ENCODE data around the gene TPCN1.

TPCN1 gene

GRCh38 chr12:113299619-113300237 lies 78.5 kb downstream of the TPCN1 start:
- in situ Hi-C loops (cut with MboI; ENCODE audit: low sequenced_read_pairs), result no loop called here

DNA sequence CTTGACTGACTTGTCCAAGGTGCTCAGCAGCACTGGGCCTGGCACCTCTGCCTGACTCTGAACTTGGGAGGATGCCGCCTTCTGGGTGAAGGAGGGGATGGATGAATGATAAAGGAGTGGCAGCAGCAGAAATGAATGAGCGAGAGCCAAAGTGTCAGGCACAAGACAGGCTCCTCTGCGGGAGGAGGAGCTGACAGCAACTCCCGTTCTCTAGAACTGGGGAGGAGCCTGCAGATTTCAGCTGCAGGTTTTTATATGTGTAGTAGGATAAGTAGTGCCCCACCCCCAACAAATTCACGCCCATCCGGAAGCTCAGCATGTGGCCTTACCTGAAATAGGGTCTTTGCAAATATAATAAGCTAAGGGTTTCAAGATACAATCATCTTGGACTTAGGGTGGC lies 80.5 kb downstream of the TPCN1 start:
- in situ Hi-C loops (cut with MboI; ENCODE audit: low sequenced_read_pairs), result no loop called here

GRCh38 chr12:113302466-113302865 lies 81.2 kb downstream of the TPCN1 start:
- in situ Hi-C loops (cut with MboI; ENCODE audit: low sequenced_read_pairs), result no loop called here

- in situ Hi-C loops (cut with MboI; ENCODE audit: low sequenced_read_pairs), result no loop called here
These were observed 81.8 kb downstream of the TPCN1 start for GRCh38 chr12:113302886-113303640.

DNA sequence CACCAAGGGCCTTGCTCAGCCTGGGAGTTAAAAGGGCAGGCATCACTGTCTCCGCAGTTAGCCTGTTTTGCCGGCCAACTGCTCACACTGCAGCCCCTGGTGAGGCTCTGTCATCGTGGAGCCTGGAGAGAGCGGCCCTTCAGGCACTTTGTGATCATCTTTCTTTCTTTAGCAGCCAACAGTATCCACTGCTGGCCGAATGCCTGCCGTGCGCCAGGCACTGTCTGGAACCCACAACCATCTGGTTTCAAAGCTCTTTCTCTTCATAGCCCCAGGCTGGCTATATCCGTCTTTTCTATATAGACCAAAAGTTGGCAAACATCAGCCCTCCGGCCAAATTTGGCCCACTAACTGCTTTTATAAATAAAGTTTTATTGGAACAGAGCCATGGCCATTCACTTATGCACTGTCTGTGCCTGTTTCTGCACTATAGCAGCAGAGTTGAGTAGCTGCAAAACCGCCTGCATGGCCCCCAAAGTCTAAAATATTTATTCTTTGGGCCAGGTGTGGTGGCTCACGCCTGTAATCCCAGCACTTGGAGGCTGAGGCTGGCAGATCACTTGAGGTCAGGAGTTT lies 84.1 kb downstream of the TPCN1 start:
- in situ Hi-C loops (cut with MboI; ENCODE audit: low sequenced_read_pairs), result no loop called here

GRCh38 chr12:113306382-113306781 lies 85.1 kb downstream of the TPCN1 start:
- in situ Hi-C loops (cut with MboI; ENCODE audit: low sequenced_read_pairs), result no loop called here

DNA sequence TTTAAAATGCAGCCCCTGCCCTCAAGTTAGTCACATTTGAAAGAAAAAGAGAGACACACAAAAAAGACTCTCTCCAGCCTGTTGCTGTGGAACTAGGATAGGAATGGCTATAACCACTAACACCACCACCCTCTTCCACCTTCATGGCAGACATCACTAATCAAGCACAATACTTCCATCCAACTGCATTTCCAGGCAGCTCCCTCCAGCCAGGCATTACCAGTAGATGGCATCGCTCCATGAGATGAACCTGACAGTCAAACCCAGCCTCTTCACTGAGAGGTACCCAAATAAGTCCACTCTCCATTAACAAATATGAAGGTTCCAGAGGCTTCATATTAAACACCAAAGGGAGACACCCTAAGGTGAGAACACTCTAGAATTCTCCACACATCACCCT lies 89.2 kb downstream of the TPCN1 start:
- in situ Hi-C loops (cut with MboI; ENCODE audit: low sequenced_read_pairs), result no loop called here

DNA sequence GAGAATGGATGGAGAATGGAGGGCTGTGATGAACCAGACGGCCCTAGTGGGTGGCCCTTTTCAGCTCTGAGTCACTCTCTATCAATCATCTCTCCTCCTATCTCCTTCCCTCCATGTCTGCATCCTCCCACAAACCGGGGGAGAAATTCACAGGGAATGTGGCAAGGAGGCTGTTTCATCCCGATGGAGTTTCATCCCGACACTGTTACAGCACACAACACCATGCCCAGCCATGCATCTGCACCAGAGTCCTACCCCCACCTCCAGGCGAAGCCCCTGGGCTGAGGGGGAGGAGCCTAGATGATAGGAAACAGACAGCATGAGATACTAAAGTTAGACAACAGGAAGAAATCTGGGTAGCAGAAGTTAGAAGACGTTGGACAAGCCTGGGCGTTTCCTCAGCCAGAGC lies 92.9 kb downstream of the TPCN1 start:
- in situ Hi-C loops (cut with MboI; ENCODE audit: low sequenced_read_pairs), result no loop called here

- in situ Hi-C loops (cut with MboI; ENCODE audit: low sequenced_read_pairs), result no loop called here
These were observed 94.1 kb downstream of the TPCN1 start for GRCh38 chr12:113315358-113315757.

DNA sequence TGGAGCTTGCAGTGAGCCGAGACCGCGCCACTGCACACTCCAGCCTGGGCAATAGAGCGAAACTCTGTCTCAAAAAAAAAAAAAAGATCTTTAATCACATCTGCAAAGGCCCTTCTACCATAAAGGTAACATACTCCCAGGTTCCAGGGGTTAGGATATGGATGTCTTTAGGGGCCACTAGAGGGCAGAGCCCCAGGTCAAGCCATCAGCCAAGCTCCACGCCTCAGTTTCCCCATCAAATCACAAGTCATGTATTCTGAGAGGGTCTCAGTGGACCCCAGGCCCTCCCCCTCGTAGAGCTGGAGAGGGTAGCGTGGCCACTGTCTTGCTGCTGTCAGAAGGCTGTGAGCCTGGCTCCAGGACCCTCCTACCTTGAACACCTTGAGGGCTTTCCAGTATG lies 94.9 kb downstream of the TPCN1 start:
- in situ Hi-C loops (cut with MboI; ENCODE audit: low sequenced_read_pairs), result no loop called here

DNA sequence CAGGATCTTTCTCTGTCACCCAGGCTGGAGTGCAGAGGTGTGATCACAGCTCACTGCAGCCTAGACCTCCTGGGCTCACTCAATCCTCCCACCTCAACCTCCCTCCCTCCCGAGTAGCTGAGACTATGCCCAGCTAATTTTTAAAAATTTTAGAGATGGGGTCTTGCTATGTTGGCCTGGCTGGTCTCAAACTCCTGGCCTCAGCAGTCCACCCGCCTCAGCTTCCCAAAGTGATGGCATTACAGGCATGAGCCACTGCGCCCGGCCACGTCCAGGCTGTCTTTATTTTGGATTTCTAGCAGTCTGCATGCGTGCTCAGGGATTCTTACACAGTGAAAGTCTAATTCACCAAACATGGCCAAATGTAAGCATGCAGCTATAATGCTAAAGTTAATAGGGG lies 95.9 kb downstream of the TPCN1 start:
- in situ Hi-C loops (cut with MboI; ENCODE audit: low sequenced_read_pairs), result no loop called here

DNA sequence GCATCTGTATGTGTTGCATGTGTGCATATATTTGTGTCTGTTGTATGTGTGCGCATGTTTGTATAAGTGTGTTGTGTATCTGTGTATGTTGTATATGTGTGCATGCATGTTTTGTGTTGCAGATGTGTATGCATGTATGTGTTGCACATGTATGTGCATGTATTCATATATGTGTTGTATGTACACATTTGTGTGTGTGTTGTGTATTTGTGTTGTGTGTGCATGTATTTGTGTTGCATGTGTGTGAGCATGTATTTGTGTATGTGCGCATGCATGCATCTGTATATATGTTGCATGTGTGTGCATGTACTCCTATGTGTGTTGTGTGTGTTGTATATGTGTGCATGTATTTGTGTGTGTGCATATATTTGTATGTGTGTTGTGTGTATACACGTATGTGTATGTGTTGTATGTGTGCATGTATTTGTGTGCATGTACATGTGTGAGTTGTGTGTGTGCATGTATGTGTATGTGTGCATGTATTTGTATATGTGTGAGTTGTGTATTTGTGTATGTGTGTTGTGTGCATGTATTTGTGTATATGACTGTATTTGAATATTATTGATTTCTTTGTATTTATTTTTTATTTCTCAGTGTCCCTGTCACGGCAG lies 96.9 kb downstream of the TPCN1 start:
- in situ Hi-C loops (cut with MboI; ENCODE audit: low sequenced_read_pairs), result no loop called here

DNA sequence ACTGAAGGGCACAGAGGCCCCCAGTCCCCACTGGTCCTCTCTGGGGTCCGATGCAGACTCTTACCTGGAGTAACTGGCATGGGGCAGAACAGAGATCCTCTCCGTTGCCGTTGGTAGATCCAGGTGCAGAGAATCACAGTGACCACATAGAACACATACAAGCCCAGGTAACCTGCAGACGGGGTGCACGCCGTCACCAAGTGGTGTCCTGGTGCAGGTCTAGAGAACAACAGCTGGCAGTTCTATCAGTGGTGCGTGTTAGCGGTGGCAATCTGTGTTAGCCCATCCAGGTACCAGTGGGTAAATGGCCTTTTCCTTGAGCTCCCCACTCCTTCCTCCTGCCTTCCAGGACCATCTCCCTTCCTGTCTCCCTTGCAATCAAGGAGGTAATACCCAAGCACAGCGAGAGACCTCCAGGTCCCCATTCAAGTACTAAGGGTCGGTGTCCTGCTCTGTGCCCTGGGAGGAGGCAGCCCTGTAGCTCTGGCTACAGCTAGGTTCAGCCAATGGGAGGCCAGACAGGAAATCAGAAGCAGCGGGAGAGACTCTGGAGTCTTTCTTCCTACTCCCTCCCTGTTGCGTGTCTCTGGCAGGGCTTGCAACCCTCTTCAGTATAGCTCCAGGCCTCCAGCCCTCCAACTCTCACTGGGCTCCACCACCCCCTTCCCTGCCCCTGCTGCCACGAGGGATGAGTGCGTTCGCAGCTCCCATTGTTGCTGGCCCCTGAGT lies 97.8 kb downstream of the TPCN1 start:
- in situ Hi-C loops (cut with MboI; ENCODE audit: low sequenced_read_pairs), result no loop called here

DNA sequence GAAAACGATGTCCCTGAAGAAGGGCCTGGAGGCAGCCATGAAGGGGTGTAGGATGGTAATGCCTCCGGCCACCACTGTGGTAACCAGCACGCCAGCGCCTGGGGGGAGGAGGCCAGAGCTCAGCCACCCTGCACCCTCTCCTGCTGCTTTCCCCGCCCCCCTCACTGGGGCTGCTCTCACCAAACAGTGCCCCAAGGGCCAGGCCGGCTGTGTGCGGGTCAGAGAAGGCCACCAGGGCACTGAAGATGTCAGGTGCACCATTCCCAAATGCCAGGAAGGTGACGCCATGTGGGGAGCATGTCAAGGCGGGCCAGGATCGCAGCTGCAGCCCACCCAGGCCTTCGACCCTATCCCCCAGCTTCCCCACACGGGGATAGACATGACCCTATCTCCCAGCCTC lies 99.1 kb downstream of the TPCN1 start:
- in situ Hi-C loops (cut with MboI; ENCODE audit: low sequenced_read_pairs), result no loop called here

DNA sequence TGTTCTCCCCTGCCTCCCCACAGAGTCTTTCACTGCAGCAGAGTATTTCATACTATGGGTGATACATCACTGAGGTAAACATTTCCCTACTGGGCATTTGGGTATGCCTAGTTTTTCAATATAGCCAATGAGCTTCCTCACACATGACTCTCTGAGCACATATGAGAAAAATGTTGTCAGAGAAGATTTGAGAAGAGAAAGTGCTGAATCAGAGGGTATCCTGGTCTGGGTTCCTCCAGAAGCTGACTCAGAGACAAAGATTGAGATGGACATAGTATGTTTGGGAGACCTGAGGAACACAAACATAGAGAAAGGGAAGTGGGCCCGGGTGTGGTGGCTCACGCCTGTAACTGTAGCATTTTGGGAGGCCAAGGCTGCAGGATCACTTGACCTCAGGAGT lies 101.1 kb downstream of the TPCN1 start:
- in situ Hi-C loops (cut with MboI; ENCODE audit: low sequenced_read_pairs), result no loop called here

- in situ Hi-C loops (cut with MboI; ENCODE audit: low sequenced_read_pairs), result no loop called here
These were observed 104.7 kb downstream of the TPCN1 start for GRCh38 chr12:113325916-113326315.

DNA sequence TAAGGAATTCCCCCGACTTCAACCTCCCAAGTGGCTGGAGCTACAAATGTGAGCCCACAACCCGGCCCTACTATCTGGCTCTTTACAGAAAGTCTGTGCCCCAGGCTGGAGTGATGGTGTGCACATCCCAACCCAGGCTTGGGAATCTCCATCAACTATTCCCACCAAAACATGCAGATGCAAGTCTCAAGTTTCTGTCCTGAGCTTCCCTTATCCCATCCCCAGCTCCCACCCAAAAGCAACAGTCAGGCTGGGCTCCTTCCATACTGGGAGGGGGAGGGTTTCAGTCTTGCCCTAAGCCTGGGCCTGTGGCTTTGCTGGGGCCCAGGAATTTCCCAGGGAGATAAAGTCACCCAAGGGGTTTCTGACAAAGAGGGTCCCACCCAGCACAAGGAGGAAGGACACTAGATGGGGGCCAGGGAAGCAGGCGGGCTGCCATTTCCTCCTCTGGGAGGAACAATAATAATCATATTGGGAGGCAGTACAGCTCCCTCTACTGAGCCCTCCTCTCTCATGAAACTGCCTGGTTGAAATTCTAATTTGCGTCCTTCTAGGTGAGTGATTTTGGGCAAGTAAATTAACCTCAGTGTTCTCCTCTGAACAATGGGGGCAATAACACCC lies 105.6 kb downstream of the TPCN1 start:
- in situ Hi-C loops (cut with MboI; ENCODE audit: low sequenced_read_pairs), result no loop called here

- in situ Hi-C loops (cut with MboI; ENCODE audit: low sequenced_read_pairs), result no loop called here
These were observed 107.2 kb downstream of the TPCN1 start for GRCh38 chr12:113328368-113328889.

DNA sequence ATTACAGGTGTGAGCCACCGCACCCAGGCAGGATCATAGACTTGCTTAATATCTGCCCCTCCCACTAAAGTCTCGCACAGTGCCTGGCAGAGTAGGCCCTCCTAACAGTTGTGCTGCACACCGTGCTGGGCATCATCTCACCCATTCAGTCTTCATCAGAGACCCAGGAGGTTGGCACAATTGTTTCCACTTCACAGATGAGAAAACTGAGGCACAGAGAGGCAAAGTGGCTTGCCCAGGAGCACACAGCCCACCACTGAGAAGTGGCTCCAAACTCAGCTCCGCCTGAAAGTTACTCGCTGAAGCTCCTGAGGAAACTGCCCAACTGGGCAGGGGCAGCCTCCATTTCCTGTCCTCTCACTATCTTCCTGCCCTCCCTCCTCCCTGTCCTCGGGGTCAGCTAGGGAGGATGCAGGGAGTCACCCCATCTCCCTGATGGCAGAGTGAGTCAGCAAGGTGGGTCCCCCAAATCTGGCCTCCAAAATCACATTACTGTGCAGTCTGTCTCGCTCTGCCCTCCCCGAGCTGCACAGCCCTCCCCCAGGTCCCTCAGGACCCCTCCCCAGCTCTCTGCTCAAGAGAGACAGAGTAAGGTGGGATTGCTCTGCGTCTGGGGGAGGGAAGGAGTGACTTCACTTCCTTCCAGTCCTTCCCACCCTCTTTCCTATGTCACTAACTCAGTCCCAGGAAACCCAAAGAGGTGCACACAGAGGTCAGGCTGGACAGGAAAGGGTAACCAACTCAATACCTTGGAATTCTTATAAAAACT lies 107.9 kb downstream of the TPCN1 start:
- in situ Hi-C loops (cut with MboI; ENCODE audit: low sequenced_read_pairs), result no loop called here
